Myometrial cell (primary cell): ENCODE data around the gene FAM216B. TPM values are rescaled to one million over a fixed set of nuclear protein-coding genes. Genes with fewer than 3 reads are reported as not detected.

Experiments
- total RNA-seq: library from RNA; depleted of rRNA; stranded (reverse); fragments of >200 nt; gene quantifications from 2 replicates; pipeline ENCODE4 v1.2.3, GENCODE V29; 2015

FAM216B gene
- not detected in 2 replicates for total RNA-seq

DNA sequence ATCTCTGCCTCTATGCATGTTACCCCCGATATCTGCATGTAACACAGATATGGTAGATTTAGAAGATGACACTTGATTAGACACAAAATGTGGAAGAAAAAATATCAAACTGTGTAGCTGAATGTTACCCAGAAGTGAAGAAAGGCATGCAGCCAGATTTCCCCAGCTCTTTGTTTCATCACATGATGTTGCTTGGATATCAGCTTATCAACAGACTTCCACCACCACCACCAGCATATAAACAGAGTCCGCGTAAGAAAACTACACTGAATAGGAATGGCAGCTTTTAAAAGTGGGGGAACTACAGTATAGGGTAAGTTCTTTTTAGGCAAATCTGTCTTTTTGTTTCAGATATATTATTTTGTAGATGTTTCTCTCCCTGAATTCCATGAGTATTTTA is at the start of gene FAM216B:
Gene FAM216B (plus strand): TSS at position 233 of the 400 bp plus-strand sequence. CDS start 2,484 bp downstream, outside the sequence.

Other genes with a start within 250 kb of the FAM216B start
- 1.2 and 3.2 TPM in 2 replicates for gene TNFSF11, start 207.4 kb upstream of the FAM216B start, total RNA-seq
- gene EPSTI1, start 210.7 kb downstream of the FAM216B start, total RNA-seq = 2.3 and 3.2 TPM in 2 replicates
- gene DNAJC15, start 242.0 kb downstream of the FAM216B start, total RNA-seq = 10.8 and 28.3 TPM in 2 replicates